ENCODE results near the gene RDH12. TPM values are rescaled to one million over a fixed set of nuclear protein-coding genes. Genes with fewer than 3 reads are reported as not detected.
"Not testable (repeated sequence)": the region's sequence is repeated elsewhere in the genome, so short reads cannot be mapped to it uniquely, and the experiment has no call there.

Gene RDH12
- total RNA-seq, 1 donor from 2014 or later: 1.7 TPM

DNA sequence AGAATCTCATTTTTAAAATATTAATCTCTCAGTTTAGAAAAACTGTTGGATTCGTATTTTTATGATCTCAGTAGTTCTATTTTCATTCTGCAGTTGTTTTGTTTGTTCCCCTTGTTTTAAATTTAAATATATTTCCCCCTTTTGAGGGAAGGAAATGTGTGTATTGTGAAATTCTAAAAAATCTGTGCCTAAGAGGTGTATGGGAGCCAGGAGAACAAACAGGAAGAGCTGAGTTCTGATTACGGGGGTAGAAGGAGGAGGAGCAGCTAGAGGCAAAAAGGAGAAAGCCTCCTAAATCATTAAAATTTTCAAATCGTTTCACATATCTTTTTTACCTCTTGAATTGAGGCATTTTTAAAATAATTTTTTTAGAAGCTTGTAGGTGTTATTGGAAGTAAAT is 2.3 kb downstream of the RDH12 start:
- Mint-ChIP-seq H3K4me3 (ENCODE audit: low read depth) (no peak overlapping the region), H3K27me3 (no peaks in the 10 kb centered on the region), H3K36me3 (ENCODE audit: insufficient read depth) (no peaks in the 10 kb centered on the region), H3K27ac (no peak overlapping the region), H3K9me3 (ENCODE audit: low read depth) (no peaks in the 10 kb centered on the region), H3K4me1 (ENCODE audit: low read depth) (peaks cover 5% of the 10 kb centered on the region)
- no peak for TF ChIP-seq CTCF (IDR thresholded peaks at IDR 0.05; ENCODE audit: unreplicated experiment)
- no peak for DNase-seq (ENCODE audit: low spot score, unreplicated experiment)

DNA sequence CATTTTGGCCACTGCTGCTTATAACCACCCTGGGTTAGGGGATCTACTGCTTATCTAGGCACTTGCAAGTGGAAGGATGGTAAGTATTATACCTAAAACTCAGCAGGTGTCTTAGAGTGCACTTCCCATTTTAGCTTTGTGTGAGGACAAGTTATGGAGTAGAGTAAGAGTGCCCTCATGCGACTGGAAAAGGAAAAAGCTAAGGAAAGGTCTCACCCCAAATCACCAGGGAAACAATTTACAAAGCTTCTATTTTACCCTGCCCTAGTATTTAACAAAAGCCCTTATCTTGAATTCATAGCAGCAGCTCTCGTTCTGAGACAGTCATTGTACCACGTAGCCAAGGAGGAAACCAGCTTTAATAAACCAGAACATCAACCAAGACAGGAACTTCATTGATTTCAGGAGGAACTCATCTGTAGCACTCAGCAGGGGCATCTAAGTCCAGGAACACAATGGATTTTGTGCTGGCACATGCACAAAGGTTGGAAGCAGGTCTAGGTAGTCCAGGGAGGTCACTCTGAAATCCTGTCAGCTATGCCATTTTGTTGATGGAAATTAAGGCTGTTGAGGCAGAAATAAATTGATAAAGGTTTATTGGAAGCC is 2.9 kb downstream of the RDH12 start:
- no peak for DNase-seq (ENCODE audit: low spot score, unreplicated experiment)
- no peaks in the 10 kb centered on the region for H3K27me3 Mint-ChIP-seq
- H3K36me3 Mint-ChIP-seq (ENCODE audit: insufficient read depth): no peaks in the 10 kb centered on the region
- no peaks in the 10 kb centered on the region for H3K9me3 Mint-ChIP-seq (ENCODE audit: low read depth)
- H3K4me1 Mint-ChIP-seq (ENCODE audit: low read depth): peaks cover 5% of the 10 kb centered on the region
- H3K4me3 Mint-ChIP-seq (ENCODE audit: low read depth): no peak overlapping the region
- TF ChIP-seq CTCF (IDR thresholded peaks at IDR 0.05; ENCODE audit: unreplicated experiment): peak; percentile 70
- H3K27ac Mint-ChIP-seq: no peak overlapping the region

DNA sequence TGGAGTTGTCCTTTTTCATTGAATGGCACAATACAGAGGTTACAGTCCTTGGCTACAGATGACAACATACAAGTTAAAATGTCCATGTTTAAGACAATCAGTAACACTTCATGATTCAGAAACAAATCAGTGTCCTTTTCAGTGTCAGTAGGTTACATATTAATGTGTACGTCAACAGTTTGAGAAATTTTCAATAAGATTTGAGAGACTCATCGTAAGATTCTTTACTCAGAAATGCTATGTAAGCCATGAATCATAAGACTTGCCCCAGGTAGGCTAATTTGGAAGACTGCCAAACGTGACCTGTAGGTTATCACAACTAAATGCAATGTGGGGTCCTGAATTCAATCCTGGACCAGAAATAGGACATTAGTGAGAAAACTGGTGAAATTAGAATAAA is 3.5 kb downstream of the RDH12 start:
- no peak overlapping the region for H3K4me3 Mint-ChIP-seq (ENCODE audit: low read depth)
- DNase-seq (ENCODE audit: low spot score, unreplicated experiment): no peak

DNA sequence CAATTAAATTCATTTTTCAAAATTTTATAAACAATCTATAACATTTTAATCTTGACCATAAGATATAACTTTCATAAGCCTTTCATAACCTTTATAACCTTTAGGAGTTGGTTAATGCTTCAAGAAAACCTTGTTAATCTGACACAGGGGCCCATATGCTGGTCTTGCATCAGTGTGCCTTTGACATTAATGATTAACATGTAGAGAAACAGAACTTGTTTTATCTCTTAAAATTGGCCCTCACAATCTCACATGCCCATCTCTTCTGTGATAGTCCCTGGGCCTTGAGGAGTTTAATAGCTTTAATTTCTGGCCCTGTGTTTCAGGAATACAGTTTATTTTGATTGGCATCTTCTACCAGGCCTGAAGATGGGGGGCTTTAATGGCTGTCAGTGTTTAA is 7.7 kb downstream of the RDH12 start:
- not testable (repeated sequence) for H3K9me3 Mint-ChIP-seq (ENCODE audit: low read depth); H3K4me3 Mint-ChIP-seq (ENCODE audit: low read depth); H3K4me1 Mint-ChIP-seq (ENCODE audit: low read depth); DNase-seq (ENCODE audit: low spot score, unreplicated experiment); H3K27me3 Mint-ChIP-seq; H3K36me3 Mint-ChIP-seq (ENCODE audit: insufficient read depth); H3K27ac Mint-ChIP-seq

More for the DNA sequence above, 3.5 kb downstream of the RDH12 start:
- no peaks in the 10 kb centered on the region for H3K27me3 Mint-ChIP-seq
- H3K4me1 Mint-ChIP-seq (ENCODE audit: low read depth): peaks cover 5% of the 10 kb centered on the region
- no peak for TF ChIP-seq CTCF (IDR thresholded peaks at IDR 0.05; ENCODE audit: unreplicated experiment)
- no peaks in the 10 kb centered on the region for H3K36me3 Mint-ChIP-seq (ENCODE audit: insufficient read depth)
- H3K27ac Mint-ChIP-seq: no peak overlapping the region
- H3K9me3 Mint-ChIP-seq (ENCODE audit: low read depth): peaks cover 3% of the 10 kb centered on the region

GRCh38 chr14:67709796-67710195 is 8.1 kb downstream of the RDH12 start:
- H3K9me3 Mint-ChIP-seq (ENCODE audit: low read depth); H3K4me3 Mint-ChIP-seq (ENCODE audit: low read depth); H3K27ac Mint-ChIP-seq; H3K27me3 Mint-ChIP-seq; DNase-seq (ENCODE audit: low spot score, unreplicated experiment); H3K4me1 Mint-ChIP-seq (ENCODE audit: low read depth); H3K36me3 Mint-ChIP-seq (ENCODE audit: insufficient read depth): not testable (repeated sequence)

- Mint-ChIP-seq H3K4me3 (ENCODE audit: low read depth) (no peak overlapping the region), H3K4me1 (ENCODE audit: low read depth) (no peaks in the 10 kb centered on the region), H3K27me3 (no peaks in the 10 kb centered on the region), H3K9me3 (ENCODE audit: low read depth) (peaks cover 6% of the 10 kb centered on the region), H3K27ac (no peak overlapping the region), H3K36me3 (ENCODE audit: insufficient read depth) (no peaks in the 10 kb centered on the region)
- no peak for DNase-seq (ENCODE audit: low spot score, unreplicated experiment)
- TF ChIP-seq CTCF (IDR thresholded peaks at IDR 0.05; ENCODE audit: unreplicated experiment): no peak
These were observed 8.5 kb downstream of the RDH12 start for GRCh38 chr14:67710209-67710608.
